SK-N-SH (cell line): ENCODE measurements around the gene UBE2L5. TPM values are rescaled to one million over a fixed set of nuclear protein-coding genes. Genes with fewer than 3 reads are reported as not detected.
"Not testable (repeated sequence)": the region's sequence is repeated elsewhere in the genome, so short reads cannot be mapped to it uniquely, and the experiment has no call there.

Experiments used
- CTCF ChIA-PET: fragments of 300-600, 350-600 bp; formaldehyde crosslinking; extraction: SDS; loops from one replicate; lab custom pipeline; 2021; lab: Yijun Ruan, JAX
- POLR2A ChIA-PET: fragments of 350-600 bp; sonication (Branson Sonifier 250); formaldehyde crosslinking; extraction: SDS; loops from one replicate; lab custom pipeline; 2020; ENCODE audit warnings: antibody characterized with exemption, inconsistent platforms; lab: Yijun Ruan, JAX
- DNase-seq: peaks from one replicate; pipeline ENCODE4 v3.0.0; 2012
- H2AFZ ChIP-seq: fragments of 200-600 bp; sonication (generic); 2 replicates; pipeline ENCODE4 v1.8.1; 2016; ENCODE audit warnings: antibody characterized with exemption, mild to moderate bottlenecking, low read depth
- H3F3A ChIP-seq: fragments of 200-600 bp; sonication (generic); replicated peaks from 2 replicates; pipeline ENCODE3; 2016; ENCODE audit warnings: antibody characterized with exemption, mild to moderate bottlenecking; ENCODE audit not compliant: insufficient read depth
- H3K27ac ChIP-seq, 2 experiments: fragments of 200-500 bp in 1 of 2; fragments of 200-600 bp in 1 of 2; sonication (Bioruptor generic) in 1 of 2; sonication (generic), shearing (Covaris generic) in 1 of 2; 2 replicates each; pipeline versions ENCODE4 v1.5.1 to v1.6.1; 2014 to 2016; ENCODE audit warnings: low read depth in 2 of 2, inconsistent platforms in 1 of 2, low read length in 1 of 2, mild to moderate bottlenecking in 1 of 2, mixed read lengths in 1 of 2
- H3K27me3 ChIP-seq: fragments of 200-600 bp; sonication (generic), shearing (Covaris generic); 2 replicates; pipeline ENCODE4 v1.6.1; 2016; ENCODE audit warnings: mixed run types; ENCODE audit not compliant: insufficient read depth
- H3K36me3 ChIP-seq, 2 experiments: fragments of 200-500 bp in 1 of 2; fragments of 200-600 bp in 1 of 2; sonication (Bioruptor generic) in 1 of 2; sonication (generic) in 1 of 2; replicated peaks in 1 of 2; 2 replicates each; pipeline versions ENCODE3 to v1.5.1; 2014 to 2016; ENCODE audit warnings: low read length in 1 of 2, mild to moderate bottlenecking in 1 of 2; ENCODE audit not compliant: insufficient read depth in 2 of 2, control insufficient read depth in 1 of 2
- H3K4me1 ChIP-seq, 2 experiments: fragments of 200-500 bp in 1 of 2; fragments of 200-600 bp in 1 of 2; sonication (Bioruptor generic) in 1 of 2; sonication (generic), shearing (Covaris generic) in 1 of 2; 2 replicates each; pipeline versions ENCODE4 v1.5.1 to v1.6.1; 2014 to 2016; ENCODE audit warnings: low read depth in 1 of 2, low read length in 1 of 2, mixed run types in 1 of 2; ENCODE audit not compliant: insufficient read depth in 2 of 2, control insufficient read depth in 1 of 2
- H3K4me2 ChIP-seq: fragments of 200-600 bp; sonication (generic), shearing (Covaris generic); 2 replicates; pipeline ENCODE4 v1.6.1; 2017; ENCODE audit warnings: mixed run types
- H3K4me3 ChIP-seq, 2 experiments: fragments of 200-500 bp in 1 of 2; fragments of 200-600 bp in 1 of 2; sonication (Bioruptor generic) in 1 of 2; sonication (generic), shearing (Covaris generic) in 1 of 2; 2 replicates each; pipeline versions ENCODE4 v1.5.1 to v1.8.1; 2014 to 2016; ENCODE audit warnings: low read depth in 2 of 2, inconsistent platforms in 1 of 2, low read length in 1 of 2, mild to moderate bottlenecking in 1 of 2, mixed read lengths in 1 of 2, moderate library complexity in 1 of 2
- H3K79me2 ChIP-seq: fragments of 200-600 bp; sonication (generic); 2 replicates; pipeline ENCODE4 v1.8.1; 2017; ENCODE audit warnings: mild to moderate bottlenecking; ENCODE audit not compliant: insufficient read depth
- H3K9ac ChIP-seq: fragments of 200-600 bp; sonication (generic); 2 replicates; pipeline ENCODE4 v1.6.1; 2017; ENCODE audit warnings: mixed run types
- H3K9me2 ChIP-seq: fragments of 200-600 bp; sonication (generic); 2 replicates; pipeline ENCODE4 v1.6.1; 2017; ENCODE audit warnings: mixed run types
- H3K9me3 ChIP-seq: fragments of 200-600 bp; sonication (generic); 2 replicates; pipeline ENCODE4 v1.6.1; 2017; ENCODE audit warnings: mixed run types, mild to moderate bottlenecking, moderate library complexity
- H4K20me1 ChIP-seq: fragments of 200-600 bp; sonication (generic); 2 replicates; pipeline ENCODE4 v1.6.1; 2017; ENCODE audit warnings: mild to moderate bottlenecking, mixed run types; ENCODE audit not compliant: insufficient read depth
- EP300 ChIP-seq, 2 experiments: IDR thresholded peaks; 2 replicates each; pipeline versions ENCODE4 v1.4.0 to v1.6.1; 2012; ENCODE audit warnings: borderline replicate concordance in 1 of 2, low read depth in 1 of 2, low read length in 1 of 2
- EZH2phosphoT487 ChIP-seq: fragments of 200-600 bp; sonication (generic); IDR thresholded peaks from 2 replicates; pipeline ENCODE4 v1.6.1; 2017; ENCODE audit warnings: low read depth, mixed run types, mild to moderate bottlenecking, antibody characterized with exemption, moderate library complexity, borderline replicate concordance
- FOSL2 ChIP-seq: IDR thresholded peaks from 2 replicates; pipeline ENCODE4 v1.4.0; 2012; ENCODE audit warnings: low read depth, mild to moderate bottlenecking, moderate library complexity, borderline replicate concordance
- FOXM1 ChIP-seq: IDR thresholded peaks from 2 replicates; pipeline ENCODE4 v1.4.0; 2012; ENCODE audit warnings: low read depth, mild to moderate bottlenecking
- GABPA ChIP-seq: IDR thresholded peaks from 2 replicates; pipeline ENCODE4 v1.4.0; 2012; ENCODE audit warnings: low read depth, mild to moderate bottlenecking
- GATA2 ChIP-seq: sonication (generic); formaldehyde crosslinking; IDR thresholded peaks from 2 replicates; pipeline ENCODE4 v1.5.0; 2020; ENCODE audit warnings: mild to moderate bottlenecking, missing genetic modification reagents
- NRF1 ChIP-seq: IDR thresholded peaks from 2 replicates; pipeline ENCODE4 v1.6.1; 2012; ENCODE audit warnings: low read depth, mild to moderate bottlenecking, low read length
- RXRA ChIP-seq: IDR thresholded peaks from 2 replicates; pipeline ENCODE4 v1.4.0; 2012; ENCODE audit warnings: low read depth, mild to moderate bottlenecking, borderline replicate concordance
- SIN3A ChIP-seq: IDR thresholded peaks from 2 replicates; pipeline ENCODE4 v1.6.1; 2012; ENCODE audit warnings: low read depth, mild to moderate bottlenecking, low read length, moderate library complexity, borderline replicate concordance
- SMC3 ChIP-seq: IDR thresholded peaks from 2 replicates; pipeline ENCODE4 v1.6.1; 2012; ENCODE audit warnings: low read depth, low read length, improper control_type of control experiment
- TCF12 ChIP-seq: IDR thresholded peaks from 2 replicates; pipeline ENCODE4 v1.4.0; 2012
- USF1 ChIP-seq: IDR thresholded peaks from 2 replicates; pipeline ENCODE4 v1.4.0; 2012; ENCODE audit warnings: low read depth, borderline replicate concordance
- USF2 ChIP-seq: fragments of 150-350 bp; IDR thresholded peaks from 2 replicates; pipeline ENCODE4 v1.6.1; 2017; ENCODE audit warnings: antibody characterized with exemption, low read length, low read depth, borderline replicate concordance
- ZBTB33 ChIP-seq: IDR thresholded peaks from 2 replicates; pipeline ENCODE4 v1.4.0; 2012; ENCODE audit warnings: low read depth, borderline replicate concordance
- WGBS: methylation state at CpG from one replicate; pipeline ENCODE4 v1.1.6; 2017; ENCODE audit warnings: low lambda C conversion rate; 5-methylcytosine and 5-hydroxymethylcytosine counted together
- polyA plus RNA-seq, 3 experiments: library from polyadenylated mRNA; depleted of rRNA; stranded (reverse); fragments of >200 nt; gene quantifications; 2 replicates each; pipeline ENCODE4 v1.2.3, GENCODE V29; 2012

Gene UBE2L5
- polyA plus RNA-seq, 1 of the 3 experiments (the other 2 are of a cell fraction) = 0.02 TPM

- TF ChIP-seq USF2 (no peak), GABPA (no peak), EP300 (IDR thresholded peaks at IDR 0.05; ENCODE audit: borderline replicate concordance in 1 of 2, low read depth in 1 of 2, low read length in 1 of 2) (no peak), RXRA (no peak), GATA2 (CRISPR knock-in tag) (no peak), EZH2phosphoT487 (no peak), SIN3A (no peak), ZBTB33 (no peak), TCF12 (no peak), USF1 (no peak), FOXM1 (no peak), FOSL2 (no peak), SMC3 (no peak), NRF1 (no peak)
- H3K9ac ChIP-seq = no peak overlapping the region
- no peaks in the 10 kb centered on the region for H3K9me3 ChIP-seq
- H3K9me2 ChIP-seq = no peaks in the 10 kb centered on the region
- no peaks in the 10 kb centered on the region for H3K4me1 ChIP-seq
- WGBS = 85% methylated on average over 5 of the region's 5 CpGs
- no peak overlapping the region for H3K4me2 ChIP-seq
- ChIA-PET CTCF (interaction anchor here (1.1 kb wide), 1 partner anchor 9 kb away, joined by 3 read pairs; no protein-coding TSS in a partner anchor), POLR2A (no interaction called here)
- H3K4me3 ChIP-seq = no peak overlapping the region
- no peaks in the 10 kb centered on the region for H3K27me3 ChIP-seq
- no peaks in the 10 kb centered on the region for H3K79me2 ChIP-seq
- H2AFZ ChIP-seq = no peak overlapping the region
- H3F3A ChIP-seq = no peaks in the 10 kb centered on the region
- DNase-seq = no peak
- H3K36me3 ChIP-seq = no peaks in the 10 kb centered on the region
- no peaks in the 10 kb centered on the region for H4K20me1 ChIP-seq
- no peak overlapping the region for H3K27ac ChIP-seq
These were observed 20.6 kb downstream of the UBE2L5 start for GRCh38 chr13:30442926-30443325.

- POLR2A ChIA-PET, H3K4me2 ChIP-seq: not testable (repeated sequence)
- CTCF ChIA-PET = interaction anchor here (0.8 kb wide), 1 partner anchor 329 kb away, joined by 3 read pairs; no protein-coding TSS in a partner anchor
These were observed 21.2 kb downstream of the UBE2L5 start for GRCh38 chr13:30443491-30443890.

More at GRCh38 chr13:30443491-30443890, 21.2 kb downstream of the UBE2L5 start:
- H3K36me3 ChIP-seq, H3K9me2 ChIP-seq, H3K4me1 ChIP-seq, H3K9ac ChIP-seq, H3K27ac ChIP-seq, H3K27me3 ChIP-seq, H3K79me2 ChIP-seq, H3F3A ChIP-seq, DNase-seq, H3K9me3 ChIP-seq, H4K20me1 ChIP-seq, H2AFZ ChIP-seq, H3K4me3 ChIP-seq: not testable (repeated sequence)
- WGBS = 96% methylated on average over 3 of the region's 3 CpGs
